Upper lobe of left lung (tissue), 4 donors: Measurements from ENCODE around the gene SLC5A12.

Experiments used
- EP300 ChIP-seq, 4 donors: sonication (generic); formaldehyde crosslinking; IDR thresholded peaks; one replicate each; pipeline ENCODE4 v1.5.1; 2017; ENCODE audit warnings: antibody characterized with exemption in 4 of 4, control low read depth in 2 of 4
- TF ChIP-seq, protein P1 (sequence below), 6 experiments: fragments of 450-650 bp in 4 of 6; fragments of 200-600 bp in 2 of 6; sonication (generic) in 2 of 6; IDR thresholded peaks; one replicate each; pipeline ENCODE4 v1.5.1; 2016 to 2019; ENCODE audit warnings: antibody characterized with exemption in 6 of 6

DNA sequence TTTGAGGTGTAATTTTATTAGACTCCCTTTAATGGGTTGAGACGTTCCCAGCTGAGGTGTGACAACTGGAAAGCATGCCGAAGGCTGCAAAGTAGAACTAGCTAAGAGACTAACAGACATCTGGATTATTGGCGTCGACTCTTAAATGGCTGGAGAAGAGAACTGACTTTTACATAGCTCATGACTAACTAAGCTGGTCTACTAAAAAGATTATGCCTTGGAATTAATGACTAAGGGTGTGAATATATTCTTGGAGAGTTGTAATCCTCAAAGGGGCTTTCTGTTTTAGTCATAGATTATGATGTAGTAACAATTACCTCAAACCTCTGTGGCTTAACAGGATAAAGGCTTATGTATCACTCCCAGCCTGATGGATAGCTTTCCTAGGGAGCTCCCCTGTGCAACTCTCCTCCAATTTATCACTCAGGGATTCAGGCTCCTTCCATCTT, 39.5 kb upstream of the SLC5A12 start:
- TF ChIP-seq, protein P1, sequence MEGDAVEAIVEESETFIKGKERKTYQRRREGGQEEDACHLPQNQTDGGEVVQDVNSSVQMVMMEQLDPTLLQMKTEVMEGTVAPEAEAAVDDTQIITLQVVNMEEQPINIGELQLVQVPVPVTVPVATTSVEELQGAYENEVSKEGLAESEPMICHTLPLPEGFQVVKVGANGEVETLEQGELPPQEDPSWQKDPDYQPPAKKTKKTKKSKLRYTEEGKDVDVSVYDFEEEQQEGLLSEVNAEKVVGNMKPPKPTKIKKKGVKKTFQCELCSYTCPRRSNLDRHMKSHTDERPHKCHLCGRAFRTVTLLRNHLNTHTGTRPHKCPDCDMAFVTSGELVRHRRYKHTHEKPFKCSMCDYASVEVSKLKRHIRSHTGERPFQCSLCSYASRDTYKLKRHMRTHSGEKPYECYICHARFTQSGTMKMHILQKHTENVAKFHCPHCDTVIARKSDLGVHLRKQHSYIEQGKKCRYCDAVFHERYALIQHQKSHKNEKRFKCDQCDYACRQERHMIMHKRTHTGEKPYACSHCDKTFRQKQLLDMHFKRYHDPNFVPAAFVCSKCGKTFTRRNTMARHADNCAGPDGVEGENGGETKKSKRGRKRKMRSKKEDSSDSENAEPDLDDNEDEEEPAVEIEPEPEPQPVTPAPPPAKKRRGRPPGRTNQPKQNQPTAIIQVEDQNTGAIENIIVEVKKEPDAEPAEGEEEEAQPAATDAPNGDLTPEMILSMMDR (IDR thresholded peaks at IDR 0.05) = no peak
- no peak for TF ChIP-seq EP300 (IDR thresholded peaks at IDR 0.05)
